ENCODE results near the gene KCTD12.

- TF ChIP-seq CTCF (IDR thresholded peaks at IDR 0.05; ENCODE audit: borderline replicate concordance, extremely low read depth, low read length, poor library complexity, severe bottlenecking) (no peak), EZH2 (IDR thresholded peaks at IDR 0.05; ENCODE audit: borderline replicate concordance, low read depth, low read length, severe bottlenecking) (no peak)
Measured at GRCh38 chr13:76833441-76833954, 52.7 kb downstream of the KCTD12 start.
